Measurements from ENCODE around the gene DACT2. TPM values are rescaled to one million over a fixed set of nuclear protein-coding genes. Genes with fewer than 3 reads are reported as not detected.

DACT2 gene
- total and polyA plus RNA-seq, 4 donors, result 0.25 to 2.8 (median 0.88) TPM

- no peak for TF ChIP-seq JUND (IDR thresholded peaks at IDR 0.05)
- no peak for TF ChIP-seq NR2F2 (IDR thresholded peaks at IDR 0.05)
- Histone ChIP-seq H3K36me3 (ENCODE audit: control insufficient read depth in 4 of 4, insufficient read depth in 3 of 4, low read depth in 1 of 4, low read length in 3 of 4) (no peaks in the 10 kb centered on the region), H3K4me1 (ENCODE audit: control insufficient read depth in 4 of 4, insufficient read depth in 4 of 4, low read length in 3 of 4) (peaks cover 0 to 2% (median 0%) of the 10 kb centered on the region in 4 donors), H3K27ac (ENCODE audit: low read depth in 1 of 2, low read length in 2 of 2) (no peak overlapping the region), H3K9me3 (ENCODE audit: control insufficient read depth in 4 of 4, low read length in 3 of 4) (no peaks in the 10 kb centered on the region), H3K9ac (ENCODE audit: low read depth in 1 of 2, low read length in 2 of 2) (no peak overlapping the region), H3K27me3 (ENCODE audit: control insufficient read depth in 4 of 4, insufficient read depth in 4 of 4, low read length in 3 of 4) (no peaks in the 10 kb centered on the region), H3K4me3 (ENCODE audit: low read depth in 1 of 3, low read length in 3 of 3) (no peak overlapping the region)
- no peak for DNase-seq (ENCODE audit: low spot score)
- WGBS, result 94% methylated on average over 10 of the region's 10 CpGs
Observed at GRCh38 chr6:168362276-168362990, 42.9 kb upstream of the DACT2 start.

- DNase-seq (ENCODE audit: low spot score), result no peak
Observed at GRCh38 chr6:168361766-168362165, 42.2 kb upstream of the DACT2 start.

GRCh38 chr6:168359794-168360193 is 40.2 kb upstream of the DACT2 start:
- H3K4me1 ChIP-seq (ENCODE audit: control insufficient read depth in 4 of 4, insufficient read depth in 4 of 4, low read length in 3 of 4), result peaks cover 1 to 6% (median 3%) of the 10 kb centered on the region in 4 donors
- no peaks in the 10 kb centered on the region for H3K9me3 ChIP-seq (ENCODE audit: control insufficient read depth in 4 of 4, low read length in 3 of 4)
- H3K36me3 ChIP-seq (ENCODE audit: control insufficient read depth in 4 of 4, insufficient read depth in 3 of 4, low read depth in 1 of 4, low read length in 3 of 4), result no peaks in the 10 kb centered on the region
- H3K9ac ChIP-seq (ENCODE audit: low read depth in 1 of 2, low read length in 2 of 2), result no peak overlapping the region
- DNase-seq (ENCODE audit: low spot score), result no peak
- H3K27me3 ChIP-seq (ENCODE audit: control insufficient read depth in 4 of 4, insufficient read depth in 4 of 4, low read length in 3 of 4), result no peaks in the 10 kb centered on the region
- TF ChIP-seq HNF4A (conservative IDR thresholded peaks at IDR 0.05) (no peak), HNF4G (IDR thresholded peaks at IDR 0.05) (no peak), EGR1 (IDR thresholded peaks at IDR 0.05; ENCODE audit: low read depth in 2 of 2) (no peak), TAF1 (conservative IDR thresholded peaks at IDR 0.05) (no peak), RAD21 (IDR thresholded peaks at IDR 0.05) (no peak), MAX (IDR thresholded peaks at IDR 0.05) (no peak), CTCF (IDR thresholded peaks at IDR 0.05; ENCODE audit: low read depth, low read length, missing input control) (no peak), FOXA1 (IDR thresholded peaks at IDR 0.05) (no peak), NR2F2 (IDR thresholded peaks at IDR 0.05) (no peak), JUND (IDR thresholded peaks at IDR 0.05) (no peak), SP1 (IDR thresholded peaks at IDR 0.05) (no peak), ATF3 (IDR thresholded peaks at IDR 0.05) (no peak), GABPA (IDR thresholded peaks at IDR 0.05 in 1 of 2, conservative IDR thresholded peaks at IDR 0.05 in 1 of 2) (no peak), RXRA (IDR thresholded peaks at IDR 0.05) (no peak), YY1 (IDR thresholded peaks at IDR 0.05) (no peak), ZBTB33 (IDR thresholded peaks at IDR 0.05) (no peak), REST (IDR thresholded peaks at IDR 0.05) (no peak), FOXA2 (IDR thresholded peaks at IDR 0.05) (no peak)
- WGBS, result 81% methylated on average over 14 of the region's 14 CpGs
- H3K27ac ChIP-seq (ENCODE audit: low read depth in 1 of 2, low read length in 2 of 2), result no peak overlapping the region
- no peak overlapping the region for H3K4me3 ChIP-seq (ENCODE audit: low read depth in 1 of 3, low read length in 3 of 3)

More at GRCh38 chr6:168361766-168362165, 42.2 kb upstream of the DACT2 start:
- H3K9me3 ChIP-seq (ENCODE audit: control insufficient read depth in 4 of 4, low read length in 3 of 4), result no peaks in the 10 kb centered on the region
- peaks cover 0 to 2% (median 0%) of the 10 kb centered on the region in 4 donors for H3K4me1 ChIP-seq (ENCODE audit: control insufficient read depth in 4 of 4, insufficient read depth in 4 of 4, low read length in 3 of 4)
- TF ChIP-seq EGR1 (IDR thresholded peaks at IDR 0.05; ENCODE audit: low read depth in 2 of 2) (no peak), TAF1 (conservative IDR thresholded peaks at IDR 0.05) (no peak), RXRA (IDR thresholded peaks at IDR 0.05) (no peak)
- no peak overlapping the region for H3K9ac ChIP-seq (ENCODE audit: low read depth in 1 of 2, low read length in 2 of 2)
- H3K27ac ChIP-seq (ENCODE audit: low read depth in 1 of 2, low read length in 2 of 2), result no peak overlapping the region
- WGBS, result 91% methylated on average over 9 of the region's 9 CpGs
- no peaks in the 10 kb centered on the region for H3K36me3 ChIP-seq (ENCODE audit: control insufficient read depth in 4 of 4, insufficient read depth in 3 of 4, low read depth in 1 of 4, low read length in 3 of 4)
- H3K27me3 ChIP-seq (ENCODE audit: control insufficient read depth in 4 of 4, insufficient read depth in 4 of 4, low read length in 3 of 4), result no peaks in the 10 kb centered on the region
- H3K4me3 ChIP-seq (ENCODE audit: low read depth in 1 of 3, low read length in 3 of 3), result no peak overlapping the region

Data from liver (tissue), 9 donors.